Kidney (tissue), 14 donors: ENCODE results near the gene SLC25A43. TPM values are rescaled to one million over a fixed set of nuclear protein-coding genes. Genes with fewer than 3 reads are reported as not detected.
"Not testable (repeated sequence)": the region's sequence is repeated elsewhere in the genome, so short reads cannot be mapped to it uniquely, and the experiment has no call there.

ENCODE experiments used
- DNase-seq, 5 donors: peaks; one replicate each; pipeline ENCODE4 v3.0.0-alpha.2; 2013 to 2020
- FAIRE-seq: peaks from 2 replicates; lab custom pipeline; 2012; peaks lifted over from hg19 to GRCh38; lab: Jason Lieb, UNC
- H3K27ac ChIP-seq, 2 donors: one replicate each; pipeline ENCODE4 v1.7.0; 2013; ENCODE audit warnings: low read depth in 2 of 2, low read length in 2 of 2, inconsistent platforms in 1 of 2
- H3K27me3 ChIP-seq: one replicate; pipeline ENCODE4 v1.7.1; 2013; ENCODE audit warnings: low read length, inconsistent platforms; ENCODE audit not compliant: control insufficient read depth, insufficient read depth
- H3K36me3 ChIP-seq, 3 donors: one replicate each; pipeline versions ENCODE4 v1.7.0 to v1.7.1; 2013; ENCODE audit warnings: low read length in 3 of 3, control low read depth in 1 of 3, inconsistent platforms in 1 of 3; ENCODE audit not compliant: insufficient read depth in 3 of 3, control insufficient read depth in 2 of 3
- H3K4me1 ChIP-seq, 3 donors: one replicate each; pipeline versions ENCODE4 v1.7.0 to v1.7.1; 2013; ENCODE audit warnings: low read length in 3 of 3, inconsistent platforms in 1 of 3, low read depth in 1 of 3; ENCODE audit not compliant: control insufficient read depth in 2 of 3, insufficient read depth in 2 of 3
- H3K4me3 ChIP-seq, 3 donors: one replicate each; pipeline versions ENCODE4 v1.7.0 to v1.8.1; 2013; ENCODE audit warnings: low read length in 3 of 3, control low read depth in 1 of 3, inconsistent platforms in 1 of 3
- H3K9ac ChIP-seq, 3 donors: one replicate each; pipeline versions ENCODE4 v1.7.0 to v1.7.1; 2013; ENCODE audit warnings: low read length in 3 of 3, control low read depth in 1 of 3, inconsistent platforms in 1 of 3
- H3K9me3 ChIP-seq, 3 donors: one replicate each; pipeline versions ENCODE4 v1.7.0 to v1.7.1; 2013; ENCODE audit warnings: low read length in 3 of 3, control low read depth in 1 of 3, inconsistent platforms in 1 of 3; ENCODE audit not compliant: control insufficient read depth in 2 of 3, insufficient read depth in 1 of 3
- CTCF ChIP-seq: IDR thresholded peaks from 3 replicates; pipeline ENCODE4 v1.5.1; 2012; ENCODE audit warnings: mild to moderate bottlenecking, moderate library complexity, borderline replicate concordance; ENCODE audit not compliant: insufficient read depth; ENCODE audit errors: extremely low read depth
- intact Hi-C: fragments of 100-400 bp; cut with DNase I; formaldehyde crosslinking; loops from one replicate; pipeline ENCODE4 v1.11.1; 2022
- polyA plus RNA-seq: library from polyadenylated mRNA; stranded (reverse); fragments of 350-450 nt; fragmentation: Illumina TruSeq; extraction: RNeasy Lipid Tissue Mini Kit (QIAGEN cat#74804); gene quantifications from one replicate; pipeline ENCODE4 v1.2.3, GENCODE V29; 2014; ENCODE audit warnings: low read depth, low replicate concordance; ENCODE audit not compliant: insufficient read depth
- total RNA-seq: library from RNA; stranded (reverse); fragmentation: NEBNext Ultra II Directional; extraction: Animal tissue kit (Norgen Biotek cat#: 25700); gene quantifications from one replicate; pipeline ENCODE4 v1.2.1, GENCODE V29; 2021
- donor health status: control.
- donor health status: control.
- donor health status: control.
- donor health status: control.
- donor health status: control.
- donor health status: DM: yes; HTN: yes; CAD: no.
- donor health status: Normal renal cell carcinoma (clear cell type).

SLC25A43 gene
- total and polyA plus RNA-seq, 2 donors from 2014 or later, result 10.1 to 15.5 TPM

GRCh38 chrX:119427795-119428185, 28.7 kb downstream of the SLC25A43 start:
- FAIRE-seq (no peak), DNase-seq (no peak)
- intact Hi-C loops, result no loop called here
- no peak for TF ChIP-seq CTCF
- H3K36me3 ChIP-seq, result no peaks in the 10 kb centered on the region
- H3K9me3 ChIP-seq, result no peaks in the 10 kb centered on the region
- H3K9ac ChIP-seq, result no peak overlapping the region
- no peak overlapping the region for H3K4me3 ChIP-seq
- H3K27ac ChIP-seq, result no peak overlapping the region
- H3K27me3 ChIP-seq, result no peaks in the 10 kb centered on the region
- H3K4me1 ChIP-seq, result peaks cover 0 to 2% (median 0%) of the 10 kb centered on the region in 3 donors

GRCh38 chrX:119429471-119429870, 30.3 kb downstream of the SLC25A43 start:
- DNase-seq, result no peak
- no peak overlapping the region for H3K9ac ChIP-seq
- intact Hi-C loops, result no loop called here
- H3K4me1 ChIP-seq, result peaks cover 0 to 2% (median 0%) of the 10 kb centered on the region in 3 donors
- no peaks in the 10 kb centered on the region for H3K27me3 ChIP-seq
- no peak overlapping the region for H3K27ac ChIP-seq
- TF ChIP-seq CTCF, result no peak
- H3K36me3 ChIP-seq, result no peaks in the 10 kb centered on the region
- H3K4me3 ChIP-seq, result no peak overlapping the region
- H3K9me3 ChIP-seq, result no peaks in the 10 kb centered on the region
- no peak for FAIRE-seq

- H3K4me3 ChIP-seq, intact Hi-C loops, H3K27ac ChIP-seq, H3K9ac ChIP-seq, FAIRE-seq, DNase-seq, H3K4me1 ChIP-seq, H3K27me3 ChIP-seq, H3K36me3 ChIP-seq, H3K9me3 ChIP-seq: not testable (repeated sequence)
These were observed 42.2 kb downstream of the SLC25A43 start for GRCh38 chrX:119441295-119441694.

GRCh38 chrX:119442286-119442685, 43.1 kb downstream of the SLC25A43 start:
- Histone ChIP-seq H3K9me3 (no peaks in the 10 kb centered on the region), H3K27me3 (no peaks in the 10 kb centered on the region), H3K4me3 (no peak overlapping the region), H3K9ac (no peak overlapping the region), H3K4me1 (no peaks in the 10 kb centered on the region), H3K36me3 (no peaks in the 10 kb centered on the region), H3K27ac (no peak overlapping the region)
- no peak for TF ChIP-seq CTCF
- DNase-seq, result no peak
- intact Hi-C loops, result no loop called here
- no peak for FAIRE-seq
